RWPE2 (cell line): ENCODE results near the gene TFDP2.
"Not testable (repeated sequence)": the region's sequence is repeated elsewhere in the genome, so short reads cannot be mapped to it uniquely, and the experiment has no call there.

Experiments used
- ATAC-seq: fragments of 200-7000 bp; cut with Tn5 transposase; 3 replicates; pipeline ENCODE4 v1.9.1; 2021; ENCODE audit warnings: low read depth
- DNase-seq: peaks from one replicate; pipeline ENCODE4 v3.0.0-alpha.2; 2020; ENCODE audit warnings: low spot score
- H3K27ac ChIP-seq: fragments of 450-650 bp; 2 replicates; pipeline ENCODE4 v1.5.1; 2017; ENCODE audit warnings: mild to moderate bottlenecking; ENCODE audit not compliant: poor library complexity, severe bottlenecking
- H3K27me3 ChIP-seq: fragments of 250-450 bp; sonication (Bioruptor Pico); 2 replicates; pipeline ENCODE4 v1.5.1; 2021; ENCODE audit warnings: mild to moderate bottlenecking, moderate library complexity; ENCODE audit not compliant: insufficient read depth, poor library complexity, severe bottlenecking
- H3K36me3 ChIP-seq: fragments of 250-450 bp; sonication (Bioruptor Pico); 2 replicates; pipeline ENCODE4 v1.5.1; 2020; ENCODE audit warnings: low read depth, mild to moderate bottlenecking, moderate library complexity
- H3K4me1 ChIP-seq: fragments of 250-450 bp; sonication (Bioruptor Pico); 2 replicates; pipeline ENCODE4 v1.5.1; 2021; ENCODE audit warnings: mild to moderate bottlenecking, moderate library complexity; ENCODE audit not compliant: insufficient read depth, poor library complexity, severe bottlenecking
- H3K4me3 ChIP-seq: fragments of 250-450 bp; sonication (Bioruptor Pico); 2 replicates; pipeline ENCODE4 v1.5.1; 2021; ENCODE audit warnings: mild to moderate bottlenecking, moderate library complexity; ENCODE audit not compliant: severe bottlenecking
- H3K9me3 ChIP-seq: fragments of 250-450 bp; sonication (Bioruptor Pico); 2 replicates; pipeline ENCODE4 v1.5.1; 2021; ENCODE audit warnings: mild to moderate bottlenecking, moderate library complexity; ENCODE audit not compliant: severe bottlenecking
- CTCF ChIP-seq: fragments of 450-650 bp; IDR thresholded peaks from one replicate; pipeline ENCODE4 v1.5.1; 2017; ENCODE audit warnings: mild to moderate bottlenecking, moderate library complexity; ENCODE audit not compliant: poor library complexity, severe bottlenecking

Gene TFDP2

GRCh38 chr3:142013993-142014392 is 135.4 kb downstream of the TFDP2 start:
- TF ChIP-seq CTCF: no peak
- no peak overlapping the region for H3K27ac ChIP-seq

DNA sequence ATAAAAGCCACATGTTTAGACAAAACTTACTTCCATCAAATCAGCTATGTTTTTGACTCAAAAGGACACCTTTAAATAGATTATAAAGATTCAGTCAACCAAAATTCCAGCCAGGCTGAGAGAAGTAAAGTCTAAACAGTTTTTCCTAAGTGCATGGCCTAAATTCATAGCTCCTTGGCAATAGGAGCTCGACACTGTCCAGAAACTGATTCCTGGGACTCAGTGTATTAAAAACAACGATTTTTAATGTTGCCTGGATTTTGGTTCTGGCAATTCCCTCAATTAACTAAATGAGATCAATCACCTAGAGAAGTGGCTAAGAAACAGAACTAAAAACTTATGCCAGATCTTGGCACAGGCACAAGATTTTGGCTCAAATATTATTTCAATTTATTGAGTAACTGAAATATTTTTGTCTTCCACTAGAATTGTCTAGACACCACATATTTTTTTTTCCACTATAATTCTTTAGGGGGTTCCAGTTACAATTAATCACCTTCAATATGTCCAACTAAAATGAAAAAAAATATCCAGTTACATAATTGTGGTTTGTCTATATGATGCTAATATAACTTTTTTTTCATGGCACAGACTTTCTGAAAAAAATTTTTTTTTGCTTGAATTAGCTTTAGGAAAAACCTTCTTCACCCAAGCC is 135.9 kb downstream of the TFDP2 start:
- H3K27ac ChIP-seq: no peak overlapping the region
- no peak overlapping the region for H3K4me3 ChIP-seq
- H3K27me3 ChIP-seq: no peaks in the 10 kb centered on the region
- no peaks in the 10 kb centered on the region for H3K36me3 ChIP-seq
- H3K9me3 ChIP-seq: no peaks in the 10 kb centered on the region
- no peak for TF ChIP-seq CTCF
- H3K4me1 ChIP-seq: no peaks in the 10 kb centered on the region
- ATAC-seq (no peak), DNase-seq (no peak)

More at GRCh38 chr3:142013993-142014392, 135.4 kb downstream of the TFDP2 start:
- no peaks in the 10 kb centered on the region for H3K4me1 ChIP-seq
- no peak for DNase-seq
- H3K36me3 ChIP-seq: no peaks in the 10 kb centered on the region
- no peaks in the 10 kb centered on the region for H3K9me3 ChIP-seq
- H3K4me3 ChIP-seq: no peak overlapping the region
- no peak for ATAC-seq
- H3K27me3 ChIP-seq: no peaks in the 10 kb centered on the region

DNA sequence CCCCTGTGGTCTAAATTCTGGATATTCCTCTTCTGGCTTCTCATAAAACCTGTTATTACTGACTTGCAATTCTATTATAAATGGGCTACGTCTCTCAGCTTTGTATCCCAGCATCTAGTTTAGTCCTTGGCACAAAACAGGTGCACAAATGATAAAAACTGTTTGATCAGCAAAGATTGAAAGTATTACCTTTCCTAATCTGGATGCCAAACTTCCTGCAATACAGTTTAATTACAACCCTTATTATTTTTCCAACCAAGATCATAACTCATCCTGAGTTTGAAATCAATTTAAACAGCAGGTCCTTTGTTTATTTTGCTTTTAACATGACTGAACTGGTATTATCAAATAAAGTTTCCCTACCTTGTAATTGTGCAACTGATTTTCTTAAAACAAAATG is 140.3 kb downstream of the TFDP2 start:
- Histone ChIP-seq H3K27ac (no peak overlapping the region), H3K9me3 (no peaks in the 10 kb centered on the region), H3K27me3 (no peaks in the 10 kb centered on the region), H3K4me1 (no peaks in the 10 kb centered on the region), H3K36me3 (no peaks in the 10 kb centered on the region), H3K4me3 (no peak overlapping the region)
- DNase-seq (no peak), ATAC-seq (no peak)
- TF ChIP-seq CTCF: no peak

- no peaks in the 10 kb centered on the region for H3K27me3 ChIP-seq
- H3K4me1 ChIP-seq: no peaks in the 10 kb centered on the region
- H3K9me3 ChIP-seq: no peaks in the 10 kb centered on the region
- H3K4me3 ChIP-seq: no peak overlapping the region
- H3K36me3 ChIP-seq: no peaks in the 10 kb centered on the region
- no peak for ATAC-seq
- DNase-seq: no peak
- TF ChIP-seq CTCF: no peak
- no peak overlapping the region for H3K27ac ChIP-seq
These were observed 141.5 kb downstream of the TFDP2 start for GRCh38 chr3:142007710-142008399.

GRCh38 chr3:142004957-142005356 is 144.4 kb downstream of the TFDP2 start:
- H3K4me1 ChIP-seq, ATAC-seq, H3K9me3 ChIP-seq, H3K27ac ChIP-seq, DNase-seq, H3K4me3 ChIP-seq, H3K27me3 ChIP-seq, H3K36me3 ChIP-seq: not testable (repeated sequence)
